PC-9 (cell line): Measurements from ENCODE around the gene ANKIB1. TPM values are rescaled to one million over a fixed set of nuclear protein-coding genes. Genes with fewer than 3 reads are reported as not detected.

ENCODE experiments used
- Bru-seq: library from RNA; stranded (reverse); fragments of 400-500 nt; gene quantifications from one replicate; lab custom pipeline; 2021; lab: Mats Ljungman, UMichigan
- BruChase-seq, 2 experiments: library from RNA; stranded (reverse); fragments of 400-500 nt; gene quantifications; one replicate each; lab custom pipeline; 2021; lab: Mats Ljungman, UMichigan
- BruUV-seq: library from RNA; stranded (reverse); fragments of 400-500 nt; replicated peaks from 2 replicates; lab custom pipeline; 2021; lab: Mats Ljungman, UMichigan
- CTCF ChIA-PET: fragments of 300-600 bp; sonication (Branson Sonifier 250); formaldehyde crosslinking; loops from one replicate; lab custom pipeline; 2022; ENCODE audit warnings: antibody characterized with exemption; lab: Charles Lee
- POLR2A ChIA-PET: fragments of 300-600 bp; sonication (Branson Sonifier 250); formaldehyde crosslinking; loops from one replicate; lab custom pipeline; 2022; ENCODE audit warnings: antibody characterized with exemption; ENCODE audit not compliant: unreplicated experiment; lab: Charles Lee
- DNase-seq, 2 experiments: peaks; one replicate each; pipeline versions ENCODE4 v3.0.0 to v3.0.0-alpha.2; 2015 to 2022; ENCODE audit warnings: mixed read lengths in 1 of 2
- H2AFZ ChIP-seq: fragments of 200-600 bp; sonication (generic); 2 replicates; pipeline ENCODE4 v1.8.1; 2017; ENCODE audit warnings: antibody characterized with exemption
- H3F3A ChIP-seq: fragments of 200-600 bp; sonication (generic); 2 replicates; pipeline ENCODE4 v1.8.1; 2017; ENCODE audit warnings: antibody characterized with exemption, mild to moderate bottlenecking, low read depth; ENCODE audit not compliant: insufficient read depth
- H3K27ac ChIP-seq: fragments of 200-600 bp; sonication (generic); 2 replicates; pipeline ENCODE4 v1.6.1; 2016; ENCODE audit warnings: mixed run types
- H3K27me3 ChIP-seq: fragments of 200-600 bp; sonication (generic); 2 replicates; pipeline ENCODE4 v1.6.1; 2016; ENCODE audit warnings: low read depth, mixed run types; ENCODE audit not compliant: insufficient read depth
- H3K36me3 ChIP-seq: fragments of 200-600 bp; sonication (generic); 2 replicates; pipeline ENCODE4 v1.6.1; 2016; ENCODE audit warnings: low read depth, mixed run types
- H3K4me1 ChIP-seq: fragments of 200-600 bp; sonication (generic); replicated peaks from 2 replicates; pipeline ENCODE4 v1.6.1; 2016; ENCODE audit warnings: mixed run types; ENCODE audit not compliant: insufficient read depth
- H3K4me2 ChIP-seq: fragments of 200-600 bp; sonication (generic); 2 replicates; pipeline ENCODE4 v1.6.1; 2017; ENCODE audit warnings: mixed run types
- H3K4me3 ChIP-seq: fragments of 200-600 bp; sonication (generic); 2 replicates; pipeline ENCODE4 v1.6.1; 2016; ENCODE audit warnings: mixed run types
- H3K79me2 ChIP-seq: fragments of 200-600 bp; sonication (generic); 2 replicates; pipeline ENCODE4 v1.6.1; 2017; ENCODE audit warnings: low read depth, mixed run types
- H3K9me2 ChIP-seq: fragments of 200-600 bp; sonication (generic); 2 replicates; pipeline ENCODE4 v1.8.1; 2017; ENCODE audit warnings: mild to moderate bottlenecking; ENCODE audit not compliant: insufficient read depth
- H3K9me3 ChIP-seq: fragments of 200-600 bp; sonication (generic); 2 replicates; pipeline ENCODE4 v1.8.1; 2016; ENCODE audit warnings: low read depth; ENCODE audit not compliant: insufficient read depth
- H4K20me1 ChIP-seq: fragments of 200-600 bp; sonication (generic); 2 replicates; pipeline ENCODE4 v1.8.1; 2017; ENCODE audit not compliant: insufficient read depth
- CTCF ChIP-seq: fragments of 200-600 bp; sonication (generic); conservative IDR thresholded peaks from 2 replicates; pipeline ENCODE4 v1.6.1; 2017; ENCODE audit warnings: mixed run types, antibody characterized with exemption, mild to moderate bottlenecking, moderate library complexity
- EZH2 ChIP-seq: fragments of 200-600 bp; sonication (generic); IDR thresholded peaks from 2 replicates; pipeline ENCODE4 v1.8.0; 2017; ENCODE audit warnings: antibody characterized with exemption, low read depth
- intact Hi-C: fragments of 100-400 bp; cut with micrococcal nuclease; formaldehyde crosslinking; loops from one replicate; pipeline ENCODE4 v1.10.0; 2022; ENCODE audit not compliant: unreplicated experiment
- long read RNA-seq: library from polyadenylated mRNA; stranded (forward); transcript quantifications from one replicate; pipeline ENCODE4 v2.0.0, GENCODE V29; 2022
- total RNA-seq: library from RNA; stranded (reverse); gene quantifications from 2 replicates; pipeline ENCODE4 v1.2.3, GENCODE V29; 2021

Gene ANKIB1
- total RNA-seq (78.2 and 116 TPM in 2 replicates), Bru-seq, nascent RNA (percentile 92 among the genes with signal in this experiment), BruChase-seq, experiment 1, labeled RNA remaining after a 2-hour chase (percentile 96 among the genes with signal in this experiment), BruChase-seq, experiment 2, labeled RNA remaining after a 6-hour chase (percentile 88 among the genes with signal in this experiment)
- long read RNA-seq, full-length matches to known transcripts = 4 of 19 reads
- long read RNA-seq, partial matches to known transcripts = 8 of 19 reads
- long read RNA-seq, other reads (novel, unspliced or antisense) = 7 of 19 reads

- Histone ChIP-seq H3K4me1 (peaks cover 31% of the 10 kb centered on the region), H3K27ac (peak within 1 kb of the TSS; percentile 83), H3K9me3 (no peaks in the 10 kb centered on the region), H3K4me2 (peak within 1 kb of the TSS; percentile 83), H4K20me1 (peaks cover 5% of the 10 kb centered on the region; the same call in 1 of the 2 replicates), H2AFZ (peak within 1 kb of the TSS; percentile 84), H3K9me2 (no peaks in the 10 kb centered on the region), H3K36me3 (peaks cover 16% of the 10 kb centered on the region), H3K79me2 (peaks cover 72% of the 10 kb centered on the region), H3F3A (peaks cover 5% of the 10 kb centered on the region; the same call in 1 of the 2 replicates), H3K27me3 (no peaks in the 10 kb centered on the region), H3K4me3 (peak within 1 kb of the TSS; percentile 84)
- no TSS peak for BruUV-seq
- ChIA-PET POLR2A (interaction anchor here (0.5 to 1.1 kb wide), 10 partner anchors 9 to 1910 kb away, joined by 3 to 7 read pairs (median 4); partner anchors contain the start of gene FAM133B), CTCF (interaction anchor here (0.6 to 0.7 kb wide), 2 partner anchors 180 to 1199 kb away, joined by 3 to 4 read pairs; no protein-coding TSS in a partner anchor)
- intact Hi-C loops = loop anchor here (1.0 to 10.0 kb wide), 3 partner anchors 15 to 179 kb away; no protein-coding TSS in a partner anchor
- DNase-seq = peak; percentile 76 to 90
- TF ChIP-seq EZH2 (no peak), CTCF (no peak)
These were observed at the start of gene ANKIB1, which contains the start of gene KRIT1 for GRCh38 chr7:92245487-92246359. TSS of gene ANKIB1 (plus strand) at chr7:92245974. CDS start at chr7:92294979, 49,005 bp downstream. TSS of gene KRIT1 (minus strand) at chr7:92245914. CDS start at chr7:92242135, 3,779 bp downstream.

GRCh38 chr7:92200791-92201190 is 45.0 kb upstream of the ANKIB1 start:
- intact Hi-C loops = no loop called here
- ChIA-PET CTCF (interaction anchor here (1.0 kb wide), 1 partner anchor 246 kb away, joined by 3 read pairs; the partner anchor contains the start of gene GATAD1), POLR2A (interaction anchor here (0.7 kb wide), 2 partner anchors 78 to 93 kb away, joined by 4 read pairs; no protein-coding TSS in a partner anchor)
- no peak overlapping the region for H3K27ac ChIP-seq
- no peak overlapping the region for H3K4me2 ChIP-seq
- no peaks in the 10 kb centered on the region for H4K20me1 ChIP-seq
- H3K9me2 ChIP-seq = no peaks in the 10 kb centered on the region
- H3K36me3 ChIP-seq = 0 out of 2 replicates have a peak, but pooled peaks cover 7% of the 10 kb centered on the region
- no peak overlapping the region for H3K4me3 ChIP-seq
- TF ChIP-seq CTCF = no peak; the same call in 1 of the 2 replicates
- TF ChIP-seq EZH2 = no peak
- no peak overlapping the region for H2AFZ ChIP-seq
- no peaks in the 10 kb centered on the region for H3K27me3 ChIP-seq
- H3K79me2 ChIP-seq = no peaks in the 10 kb centered on the region
- no peaks in the 10 kb centered on the region for H3K9me3 ChIP-seq
- BruUV-seq = no TSS peak
- no peaks in the 10 kb centered on the region for H3K4me1 ChIP-seq
- H3F3A ChIP-seq = no peaks in the 10 kb centered on the region
- DNase-seq = no peak

GRCh38 chr7:92205987-92206386 is 39.8 kb upstream of the ANKIB1 start:
- Histone ChIP-seq H3K4me1 (no peaks in the 10 kb centered on the region), H3K9me2 (no peaks in the 10 kb centered on the region), H3K9me3 (no peaks in the 10 kb centered on the region; the same call in 1 of the 2 replicates), H3K4me3 (no peak overlapping the region), H4K20me1 (0 out of 2 replicates have a peak, but pooled peaks cover 3% of the 10 kb centered on the region), H3K27me3 (no peaks in the 10 kb centered on the region), H3K36me3 (peaks cover 13% of the 10 kb centered on the region), H3F3A (no peaks in the 10 kb centered on the region), H3K79me2 (no peaks in the 10 kb centered on the region), H2AFZ (no peak overlapping the region), H3K27ac (no peak overlapping the region), H3K4me2 (no peak overlapping the region)
- intact Hi-C loops = no loop called here
- POLR2A ChIA-PET = no interaction called here
- no peak for DNase-seq
- TF ChIP-seq EZH2 (no peak), CTCF (no peak)
- BruUV-seq = no TSS peak
- CTCF ChIA-PET = no interaction called here
